ENCODE measurements around the gene CMTM2.

Gene CMTM2

GRCh38 chr16:66612422-66612821 lies 33.2 kb downstream of the CMTM2 start:
- peaks cover 71% of the 10 kb centered on the region for H3K36me3 Mint-ChIP-seq (ENCODE audit: low read depth)
- H3K4me3 Mint-ChIP-seq: no peak overlapping the region
- no peak for TF ChIP-seq CTCF (IDR thresholded peaks at IDR 0.05)
- DNase-seq: no peak
- H3K27ac Mint-ChIP-seq: no peak overlapping the region
- peaks cover 4% of the 10 kb centered on the region for H3K9me3 Mint-ChIP-seq
- H3K4me1 Mint-ChIP-seq: peaks cover 25% of the 10 kb centered on the region
- H3K27me3 Mint-ChIP-seq (ENCODE audit: low read depth, poor library complexity): no peaks in the 10 kb centered on the region

GRCh38 chr16:66614161-66614802 lies 35.0 kb downstream of the CMTM2 start:
- Mint-ChIP-seq H3K4me1 (peaks cover 20% of the 10 kb centered on the region), H3K27ac (no peak overlapping the region)

GRCh38 chr16:66616169-66616568 lies 36.9 kb downstream of the CMTM2 start:
- peaks cover 4% of the 10 kb centered on the region for H3K9me3 Mint-ChIP-seq
- no peak for DNase-seq
- no peak overlapping the region for H3K4me3 Mint-ChIP-seq
- peaks cover 37% of the 10 kb centered on the region for H3K4me1 Mint-ChIP-seq
- no peak for TF ChIP-seq CTCF (IDR thresholded peaks at IDR 0.05)
- H3K27ac Mint-ChIP-seq: no peak overlapping the region
- H3K36me3 Mint-ChIP-seq (ENCODE audit: low read depth): peaks cover 51% of the 10 kb centered on the region
- no peaks in the 10 kb centered on the region for H3K27me3 Mint-ChIP-seq (ENCODE audit: low read depth, poor library complexity)

More at GRCh38 chr16:66614161-66614802, 35.0 kb downstream of the CMTM2 start:
- peaks cover 67% of the 10 kb centered on the region for H3K36me3 Mint-ChIP-seq (ENCODE audit: low read depth)
- H3K4me3 Mint-ChIP-seq: no peak overlapping the region
- peaks cover 4% of the 10 kb centered on the region for H3K9me3 Mint-ChIP-seq
- DNase-seq: no peak
- no peaks in the 10 kb centered on the region for H3K27me3 Mint-ChIP-seq (ENCODE audit: low read depth, poor library complexity)
- no peak for TF ChIP-seq CTCF (IDR thresholded peaks at IDR 0.05)

- peaks cover 39% of the 10 kb centered on the region for H3K4me1 Mint-ChIP-seq
- peaks cover under 1% of the 10 kb centered on the region for H3K27me3 Mint-ChIP-seq (ENCODE audit: low read depth, poor library complexity)
- no peak for DNase-seq
- H3K9me3 Mint-ChIP-seq: peaks cover 4% of the 10 kb centered on the region
- H3K36me3 Mint-ChIP-seq (ENCODE audit: low read depth): peaks cover 47% of the 10 kb centered on the region
- no peak for TF ChIP-seq CTCF (IDR thresholded peaks at IDR 0.05)
- H3K4me3 Mint-ChIP-seq: no peak overlapping the region
- peak overlapping the region; percentile 39 for H3K27ac Mint-ChIP-seq
These were observed 37.3 kb downstream of the CMTM2 start for GRCh38 chr16:66616592-66616991.

GRCh38 chr16:66617010-66617434 lies 37.8 kb downstream of the CMTM2 start:
- Mint-ChIP-seq H3K9me3 (peaks cover 4% of the 10 kb centered on the region), H3K36me3 (ENCODE audit: low read depth) (peaks cover 42% of the 10 kb centered on the region), H3K4me1 (peaks cover 43% of the 10 kb centered on the region), H3K27me3 (ENCODE audit: low read depth, poor library complexity) (peaks cover 3% of the 10 kb centered on the region), H3K27ac (peak overlapping the region; percentile 39), H3K4me3 (no peak overlapping the region)
- no peak for TF ChIP-seq CTCF (IDR thresholded peaks at IDR 0.05)
- DNase-seq: no peak

- DNase-seq: no peak
- no peak overlapping the region for H3K27ac Mint-ChIP-seq
- no peak overlapping the region for H3K4me3 Mint-ChIP-seq
These were observed 38.5 kb downstream of the CMTM2 start for GRCh38 chr16:66617728-66618127.

More at GRCh38 chr16:66617728-66618127, 38.5 kb downstream of the CMTM2 start:
- peaks cover 4% of the 10 kb centered on the region for H3K9me3 Mint-ChIP-seq
- no peak for TF ChIP-seq CTCF (IDR thresholded peaks at IDR 0.05)
- peaks cover 48% of the 10 kb centered on the region for H3K4me1 Mint-ChIP-seq
- peaks cover 3% of the 10 kb centered on the region for H3K27me3 Mint-ChIP-seq (ENCODE audit: low read depth, poor library complexity)
- H3K36me3 Mint-ChIP-seq (ENCODE audit: low read depth): peaks cover 35% of the 10 kb centered on the region

Measured in nephron progenitor cell (in vitro differentiated cells).